Keratinocyte (primary cell): Measurements from ENCODE around the gene SNTG2. TPM values are rescaled to one million over a fixed set of nuclear protein-coding genes. Genes with fewer than 3 reads are reported as not detected.

Source experiments
- DNase-seq: peaks from one replicate; pipeline ENCODE4 v3.0.0-alpha.2; 2011; ENCODE audit warnings: low read depth, missing footprints, low spot score
- FAIRE-seq: peaks from 2 replicates; lab custom pipeline; 2011; peaks lifted over from hg19 to GRCh38; lab: Jason Lieb, UNC
- H2AFZ ChIP-seq: 2 replicates; pipeline ENCODE4 v1.6.0; 2012; ENCODE audit warnings: low read length, control low read depth, inconsistent platforms; ENCODE audit not compliant: control insufficient read depth
- H3K27ac ChIP-seq: 2 replicates; pipeline ENCODE4 v1.5.1; 2011; ENCODE audit warnings: low read length; ENCODE audit not compliant: control insufficient read depth, insufficient read depth
- H3K27me3 ChIP-seq: 3 replicates; pipeline ENCODE4 v1.6.0; 2011; ENCODE audit warnings: low read length; ENCODE audit not compliant: control insufficient read depth, insufficient read depth; ENCODE audit errors: extremely low read depth
- H3K36me3 ChIP-seq, 2 experiments: 2 replicates in 1 of 2; 3 replicates in 1 of 2; pipeline ENCODE4 v1.5.1; 2011; ENCODE audit warnings: low read length in 2 of 2, mild to moderate bottlenecking in 1 of 2; ENCODE audit not compliant: control insufficient read depth in 2 of 2, insufficient read depth in 2 of 2; ENCODE audit errors: extremely low read depth in 1 of 2
- H3K4me1 ChIP-seq: 3 replicates; pipeline ENCODE4 v1.5.1; 2011; ENCODE audit warnings: low read length; ENCODE audit not compliant: control insufficient read depth, insufficient read depth; ENCODE audit errors: extremely low read depth
- H3K4me2 ChIP-seq: 3 replicates; pipeline ENCODE4 v1.6.0; 2011; ENCODE audit warnings: low read depth, low read length; ENCODE audit not compliant: control insufficient read depth, insufficient read depth; ENCODE audit errors: extremely low read depth
- H3K4me3 ChIP-seq, 3 experiments: fragments of 200-600 bp in 1 of 3; sonication (generic) in 1 of 3; 2 replicates in 2 of 3; 3 replicates in 1 of 3; pipeline ENCODE4 v1.5.1; 2011 to 2016; ENCODE audit warnings: low read length in 3 of 3, mild to moderate bottlenecking in 3 of 3, control low read depth in 2 of 3, inconsistent platforms in 1 of 3, low read depth in 1 of 3, mixed read lengths in 1 of 3, mixed run types in 1 of 3, moderate library complexity in 1 of 3; ENCODE audit not compliant: control insufficient read depth in 2 of 3, insufficient read depth in 2 of 3; ENCODE audit errors: extremely low read depth in 1 of 3
- H3K79me2 ChIP-seq: 2 replicates; pipeline ENCODE4 v1.6.0; 2012; ENCODE audit warnings: low read length; ENCODE audit not compliant: control insufficient read depth, insufficient read depth
- H3K9ac ChIP-seq: 3 replicates; pipeline ENCODE4 v1.6.0; 2011; ENCODE audit warnings: low read length; ENCODE audit not compliant: control insufficient read depth, insufficient read depth; ENCODE audit errors: extremely low read depth
- H3K9me1 ChIP-seq: 3 replicates; pipeline ENCODE4 v1.6.0; 2011; ENCODE audit warnings: low read length; ENCODE audit not compliant: control insufficient read depth, insufficient read depth; ENCODE audit errors: extremely low read depth
- H3K9me3 ChIP-seq: 2 replicates; pipeline ENCODE4 v1.5.1; 2012; ENCODE audit warnings: low read depth, low read length; ENCODE audit not compliant: control insufficient read depth
- H4K20me1 ChIP-seq: 3 replicates; pipeline ENCODE4 v1.6.0; 2011; ENCODE audit warnings: low read length; ENCODE audit not compliant: control insufficient read depth, insufficient read depth; ENCODE audit errors: extremely low read depth
- EZH2 ChIP-seq: IDR thresholded peaks from one replicate; pipeline ENCODE4 v1.6.1; 2012; ENCODE audit warnings: inconsistent platforms, mild to moderate bottlenecking, low read length, moderate library complexity
- dilution Hi-C: fragments of 300-500 bp; cut with MboI; formaldehyde crosslinking; loops from one replicate; pipeline ENCODE4 v1.7.0; 2020; ENCODE audit warnings: low sequenced_read_pairs; ENCODE audit not compliant: extremely low pct_ligation_motif_present
- polyA plus RNA-seq, 5 experiments: library from polyadenylated mRNA; depleted of rRNA in 3 of 5; stranded (reverse) in 3 of 5; stranded (forward) in 1 of 5; unstranded in 1 of 5; fragments of >200 nt; gene quantifications; 1 replicate in 1 of 5; 2 replicates in 3 of 5; 3 replicates in 1 of 5; pipeline versions ENCODE4 v1.2.1 to v1.2.3, GENCODE V29; 2011 to 2012; ENCODE audit warnings: missing spikeins in 2 of 5, low read depth in 1 of 5, low replicate concordance in 1 of 5
- TF ChIP-seq, protein P1 (sequence below), 3 experiments: IDR thresholded peaks in 1 of 3; conservative IDR thresholded peaks in 1 of 3; optimal IDR thresholded peaks in 1 of 3; 2 replicates in 2 of 3; 3 replicates in 1 of 3; pipeline versions ENCODE3 to v1.5.1; 2011; ENCODE audit warnings: low read length in 3 of 3, mild to moderate bottlenecking in 3 of 3, moderate library complexity in 2 of 3, control low read depth in 1 of 3, inconsistent platforms in 1 of 3; ENCODE audit not compliant: insufficient read depth in 2 of 3; ENCODE audit errors: extremely low read depth in 1 of 3

SNTG2 gene
- polyA plus RNA-seq, 1 donor (not counting 4 experiments of a cell fraction or from before 2014, with no cell fraction given), result not detected

DNA sequence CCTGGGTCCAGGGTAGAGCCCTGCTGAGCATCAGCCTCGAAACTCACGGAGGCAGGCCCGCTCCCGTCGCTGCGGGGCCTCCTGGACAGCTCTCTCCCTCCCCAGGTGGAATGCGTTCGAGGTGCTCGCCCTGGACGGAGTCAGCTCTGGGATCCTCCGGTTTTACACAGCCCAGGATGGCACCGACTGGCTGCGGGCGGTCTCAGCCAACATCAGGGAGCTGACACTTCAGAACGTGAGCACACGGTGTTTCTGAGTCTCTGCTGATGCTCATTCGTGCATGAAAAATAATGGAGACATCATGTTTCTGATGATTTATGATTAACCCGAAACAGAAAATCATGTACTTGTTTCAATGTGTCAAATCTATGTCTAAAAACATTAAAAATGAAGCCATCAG, 287.1 kb downstream of the SNTG2 start:
- FAIRE-seq, result no peak
- Histone ChIP-seq H3K4me1 (no peaks in the 10 kb centered on the region), H4K20me1 (no peaks in the 10 kb centered on the region), H3K36me3 (no peaks in the 10 kb centered on the region), H3K79me2 (no peaks in the 10 kb centered on the region), H3K27me3 (no peaks in the 10 kb centered on the region), H3K9me1 (no peaks in the 10 kb centered on the region), H3K4me2 (no peak overlapping the region), H3K27ac (no peak overlapping the region), H3K9ac (no peak overlapping the region), H2AFZ (no peak overlapping the region), H3K4me3 (no peak overlapping the region), H3K9me3 (no peaks in the 10 kb centered on the region)
- DNase-seq, result no peak
- TF ChIP-seq EZH2, result no peak
- TF ChIP-seq, protein P1, sequence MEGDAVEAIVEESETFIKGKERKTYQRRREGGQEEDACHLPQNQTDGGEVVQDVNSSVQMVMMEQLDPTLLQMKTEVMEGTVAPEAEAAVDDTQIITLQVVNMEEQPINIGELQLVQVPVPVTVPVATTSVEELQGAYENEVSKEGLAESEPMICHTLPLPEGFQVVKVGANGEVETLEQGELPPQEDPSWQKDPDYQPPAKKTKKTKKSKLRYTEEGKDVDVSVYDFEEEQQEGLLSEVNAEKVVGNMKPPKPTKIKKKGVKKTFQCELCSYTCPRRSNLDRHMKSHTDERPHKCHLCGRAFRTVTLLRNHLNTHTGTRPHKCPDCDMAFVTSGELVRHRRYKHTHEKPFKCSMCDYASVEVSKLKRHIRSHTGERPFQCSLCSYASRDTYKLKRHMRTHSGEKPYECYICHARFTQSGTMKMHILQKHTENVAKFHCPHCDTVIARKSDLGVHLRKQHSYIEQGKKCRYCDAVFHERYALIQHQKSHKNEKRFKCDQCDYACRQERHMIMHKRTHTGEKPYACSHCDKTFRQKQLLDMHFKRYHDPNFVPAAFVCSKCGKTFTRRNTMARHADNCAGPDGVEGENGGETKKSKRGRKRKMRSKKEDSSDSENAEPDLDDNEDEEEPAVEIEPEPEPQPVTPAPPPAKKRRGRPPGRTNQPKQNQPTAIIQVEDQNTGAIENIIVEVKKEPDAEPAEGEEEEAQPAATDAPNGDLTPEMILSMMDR (optimal IDR thresholded peaks at IDR 0.05 in 1 of 3, IDR thresholded peaks at IDR 0.05 in 1 of 3, conservative IDR thresholded peaks at IDR 0.05 in 1 of 3; ENCODE audit: extremely low read depth in 1 of 3, insufficient read depth in 2 of 3, low read length in 3 of 3), result no peak
- dilution Hi-C loops, result no loop called here

DNA sequence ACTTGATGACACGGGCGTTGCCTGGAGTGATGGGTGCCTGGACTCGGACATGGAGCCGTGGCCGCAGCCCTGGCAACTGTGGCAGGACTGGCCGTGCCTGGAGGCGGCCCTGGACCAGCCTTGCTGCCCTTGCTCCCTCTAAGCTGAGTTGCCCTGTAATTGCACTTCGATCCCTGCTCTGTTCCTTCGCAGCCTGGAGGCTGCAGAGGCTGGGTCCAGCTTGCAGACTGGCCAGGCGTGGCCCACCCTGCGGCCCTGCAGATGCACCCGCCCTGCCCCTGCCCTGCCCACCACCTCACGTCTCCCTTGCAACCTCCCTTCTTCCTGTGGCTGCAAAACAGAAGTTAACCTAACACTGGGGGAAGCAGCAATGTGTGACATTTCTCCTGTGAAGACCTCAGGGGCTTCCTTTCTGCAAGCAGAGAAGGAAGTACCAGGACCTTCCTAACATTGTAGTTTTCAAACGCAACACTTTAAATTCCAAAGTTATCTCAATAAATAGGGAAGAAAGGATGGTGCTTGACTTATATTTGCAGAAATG, 288.0 kb downstream of the SNTG2 start:
- FAIRE-seq (no peak), DNase-seq (no peak)
- H4K20me1 ChIP-seq, result no peaks in the 10 kb centered on the region
- H2AFZ ChIP-seq, result no peak overlapping the region
- H3K9ac ChIP-seq, result no peak overlapping the region
- no peaks in the 10 kb centered on the region for H3K9me1 ChIP-seq
- dilution Hi-C loops, result no loop called here
- no peak overlapping the region for H3K4me2 ChIP-seq
- H3K4me3 ChIP-seq, result no peak overlapping the region
- no peaks in the 10 kb centered on the region for H3K4me1 ChIP-seq
- H3K9me3 ChIP-seq, result no peaks in the 10 kb centered on the region
- no peaks in the 10 kb centered on the region for H3K36me3 ChIP-seq
- H3K27ac ChIP-seq, result no peak overlapping the region
- TF ChIP-seq, protein P1 (optimal IDR thresholded peaks at IDR 0.05 in 1 of 3, IDR thresholded peaks at IDR 0.05 in 1 of 3, conservative IDR thresholded peaks at IDR 0.05 in 1 of 3; ENCODE audit: extremely low read depth in 1 of 3, insufficient read depth in 2 of 3, low read length in 3 of 3), result no peak
- no peak for TF ChIP-seq EZH2
- no peaks in the 10 kb centered on the region for H3K79me2 ChIP-seq
- H3K27me3 ChIP-seq, result no peaks in the 10 kb centered on the region
